ENCODE results near the gene ELF1.

- no peak for TF ChIP-seq CTCF (IDR thresholded peaks at IDR 0.05)
- TF ChIP-seq SIN3A (IDR thresholded peaks at IDR 0.05; ENCODE audit: borderline replicate concordance, insufficient read depth, low read depth, low read length): no peak
- no peak for TF ChIP-seq POLR2AphosphoS5 (IDR thresholded peaks at IDR 0.05; ENCODE audit: low read depth, low read length)
These were observed 95.2 kb downstream of the ELF1 start for GRCh38 chr13:40923867-40924266.

All from Panc1 (cell line).